Mucosa of stomach (tissue), 1 donor: ENCODE data around the gene PCAT6.

Experiments used
- H3K27me3 ChIP-seq: one replicate; pipeline ENCODE4 v1.7.0; 2013; ENCODE audit warnings: mild to moderate bottlenecking, low read length; ENCODE audit not compliant: control insufficient read depth, insufficient read depth
- H3K36me3 ChIP-seq: one replicate; pipeline ENCODE4 v1.7.0; 2013; ENCODE audit warnings: low read length; ENCODE audit not compliant: control insufficient read depth, insufficient read depth
- H3K4me1 ChIP-seq: one replicate; pipeline ENCODE4 v1.7.0; 2013; ENCODE audit warnings: mild to moderate bottlenecking, low read length; ENCODE audit not compliant: control insufficient read depth, insufficient read depth
- H3K4me3 ChIP-seq: one replicate; pipeline ENCODE4 v1.7.0; 2013; ENCODE audit warnings: low read length
- H3K9ac ChIP-seq: one replicate; pipeline ENCODE4 v1.7.0; 2013; ENCODE audit warnings: mild to moderate bottlenecking, low read length, moderate library complexity
- H3K9me3 ChIP-seq: one replicate; pipeline ENCODE4 v1.7.0; 2013; ENCODE audit warnings: mild to moderate bottlenecking, low read length, moderate library complexity; ENCODE audit not compliant: control insufficient read depth
- donor health status: Pancreatic carcinoma.

PCAT6 gene

GRCh38 chr1:202798792-202799331 is 11.9 kb upstream of the PCAT6 start:
- Histone ChIP-seq H3K4me3 (no peak overlapping the region), H3K4me1 (peaks cover 13% of the 10 kb centered on the region), H3K9ac (no peak overlapping the region), H3K36me3 (no peaks in the 10 kb centered on the region), H3K27me3 (no peaks in the 10 kb centered on the region), H3K9me3 (no peaks in the 10 kb centered on the region)

GRCh38 chr1:202800742-202801141 is 10.0 kb upstream of the PCAT6 start:
- H3K4me3 ChIP-seq = no peak overlapping the region
- no peaks in the 10 kb centered on the region for H3K36me3 ChIP-seq
- H3K27me3 ChIP-seq = no peaks in the 10 kb centered on the region
- H3K9ac ChIP-seq = no peak overlapping the region
- H3K4me1 ChIP-seq = peaks cover 16% of the 10 kb centered on the region
- no peaks in the 10 kb centered on the region for H3K9me3 ChIP-seq

GRCh38 chr1:202801175-202801574 is 9.6 kb upstream of the PCAT6 start:
- no peaks in the 10 kb centered on the region for H3K36me3 ChIP-seq
- H3K4me3 ChIP-seq = no peak overlapping the region
- no peak overlapping the region for H3K9ac ChIP-seq
- peaks cover 19% of the 10 kb centered on the region for H3K4me1 ChIP-seq
- no peaks in the 10 kb centered on the region for H3K9me3 ChIP-seq
- no peaks in the 10 kb centered on the region for H3K27me3 ChIP-seq

- Histone ChIP-seq H3K36me3 (no peaks in the 10 kb centered on the region), H3K9ac (no peak overlapping the region), H3K9me3 (no peaks in the 10 kb centered on the region), H3K4me3 (no peak overlapping the region), H3K27me3 (no peaks in the 10 kb centered on the region), H3K4me1 (peaks cover 16% of the 10 kb centered on the region)
Measured at GRCh38 chr1:202802034-202802433, 8.7 kb upstream of the PCAT6 start.

- H3K36me3 ChIP-seq = no peaks in the 10 kb centered on the region
- H3K4me3 ChIP-seq = no peak overlapping the region
- H3K27me3 ChIP-seq = no peaks in the 10 kb centered on the region
- no peaks in the 10 kb centered on the region for H3K9me3 ChIP-seq
- H3K9ac ChIP-seq = no peak overlapping the region
- H3K4me1 ChIP-seq = peaks cover 16% of the 10 kb centered on the region
Measured at GRCh38 chr1:202802998-202803932, 7.5 kb upstream of the PCAT6 start.

- no peak overlapping the region for H3K9ac ChIP-seq
- H3K4me1 ChIP-seq = peaks cover 16% of the 10 kb centered on the region
- H3K9me3 ChIP-seq = no peaks in the 10 kb centered on the region
- no peaks in the 10 kb centered on the region for H3K36me3 ChIP-seq
- no peaks in the 10 kb centered on the region for H3K27me3 ChIP-seq
- H3K4me3 ChIP-seq = no peak overlapping the region
Measured at GRCh38 chr1:202804126-202804525, 6.6 kb upstream of the PCAT6 start.

GRCh38 chr1:202805886-202806844 is 4.6 kb upstream of the PCAT6 start:
- H3K4me1 ChIP-seq = peaks cover 22% of the 10 kb centered on the region
- no peaks in the 10 kb centered on the region for H3K36me3 ChIP-seq
- H3K9me3 ChIP-seq = no peaks in the 10 kb centered on the region
- H3K4me3 ChIP-seq = peak overlapping the region; percentile 73
- H3K27me3 ChIP-seq = no peaks in the 10 kb centered on the region
- H3K9ac ChIP-seq = peak overlapping the region; percentile 90

GRCh38 chr1:202806845-202807450 is 3.8 kb upstream of the PCAT6 start:
- Histone ChIP-seq H3K9ac (peak overlapping the region; percentile 90), H3K4me3 (peak overlapping the region; percentile 73), H3K4me1 (peaks cover 30% of the 10 kb centered on the region), H3K9me3 (no peaks in the 10 kb centered on the region), H3K36me3 (no peaks in the 10 kb centered on the region), H3K27me3 (no peaks in the 10 kb centered on the region)

- peak overlapping the region; percentile 90 for H3K9ac ChIP-seq
- no peaks in the 10 kb centered on the region for H3K36me3 ChIP-seq
- no peaks in the 10 kb centered on the region for H3K9me3 ChIP-seq
- no peaks in the 10 kb centered on the region for H3K27me3 ChIP-seq
- H3K4me3 ChIP-seq = peak overlapping the region; percentile 61
- H3K4me1 ChIP-seq = peaks cover 35% of the 10 kb centered on the region
Measured at GRCh38 chr1:202807451-202807925, 3.3 kb upstream of the PCAT6 start.

- Histone ChIP-seq H3K4me1 (peaks cover 37% of the 10 kb centered on the region), H3K36me3 (no peaks in the 10 kb centered on the region), H3K9ac (peak within 1 kb of the TSS; percentile 90), H3K27me3 (no peaks in the 10 kb centered on the region), H3K9me3 (no peaks in the 10 kb centered on the region), H3K4me3 (peak within 1 kb of the TSS; percentile 61)
Measured at GRCh38 chr1:202807926-202808757, 2.6 kb upstream of the PCAT6 start, which contains the start of gene KDM5B. TSS of gene KDM5B (minus strand) at chr1:202808421. CDS start at chr1:202808305, 116 bp downstream.
